GM04503 (cell line): ENCODE data around the gene ZNF536.
"Not testable (repeated sequence)": the region's sequence is repeated elsewhere in the genome, so short reads cannot be mapped to it uniquely, and the experiment has no call there.

Experiments used
- DNase-seq: peaks from one replicate; pipeline ENCODE4 v3.0.0-alpha.2; 2012; ENCODE audit warnings: low read depth

Gene ZNF536

DNA sequence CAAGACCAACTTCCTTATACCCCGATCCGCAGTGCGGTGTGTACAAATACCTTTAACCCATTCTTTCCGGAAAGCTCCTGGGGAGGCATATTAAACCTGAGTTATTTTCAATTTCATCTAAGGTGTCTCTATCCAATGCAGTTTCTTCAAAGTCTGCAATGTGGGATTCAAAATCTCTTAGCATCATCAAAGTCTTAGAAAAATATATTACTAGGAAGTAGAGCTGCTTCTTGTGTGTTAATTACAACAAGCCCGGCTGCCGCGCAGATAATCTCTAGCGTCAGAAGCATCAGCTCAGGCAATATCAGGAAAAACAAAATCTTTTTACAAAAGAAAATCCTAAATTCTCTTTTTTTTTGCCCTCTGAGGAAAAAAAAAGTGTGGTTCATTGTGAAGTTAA is 48.1 kb downstream of the ZNF536 start:
- no peak for DNase-seq

DNA sequence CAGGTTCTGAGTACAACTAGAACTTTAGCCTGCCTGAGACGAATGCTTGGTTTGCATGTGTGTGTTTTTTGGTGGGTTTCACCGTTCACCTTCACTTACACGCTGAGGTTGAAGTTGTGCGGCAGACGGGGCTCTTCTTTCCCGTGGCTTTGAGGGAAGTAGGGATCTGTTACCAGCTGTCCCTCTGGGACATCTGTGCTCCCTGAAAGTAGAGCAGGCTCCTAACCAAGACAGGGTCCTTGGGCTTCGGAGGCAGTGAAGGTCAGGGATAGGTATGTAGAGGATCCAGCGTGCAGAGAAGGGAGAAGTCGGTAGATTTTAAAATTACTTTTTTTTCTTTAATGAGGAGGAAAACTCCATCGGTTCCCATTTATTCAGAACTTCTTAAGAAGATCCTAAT is 48.7 kb downstream of the ZNF536 start:
- DNase-seq, result no peak

DNA sequence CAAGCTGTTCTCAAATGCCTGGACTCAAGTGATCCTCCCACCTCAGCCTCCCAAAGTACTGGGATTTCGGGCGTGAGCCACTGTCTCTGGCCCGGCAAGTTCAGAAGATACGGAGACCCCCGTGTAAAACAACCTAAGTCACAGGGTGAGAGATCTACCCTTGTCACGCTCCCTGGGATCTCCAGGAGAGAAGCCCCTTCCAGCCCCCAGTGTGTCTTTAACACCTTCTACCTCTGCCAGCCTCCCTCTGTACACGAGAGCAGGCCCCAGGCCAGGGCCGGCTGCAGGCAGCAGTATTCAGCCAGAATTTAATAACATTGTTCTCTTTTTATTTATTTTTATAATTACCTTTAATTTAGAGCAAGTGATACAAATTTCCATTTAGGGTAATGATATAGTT is 49.4 kb downstream of the ZNF536 start:
- DNase-seq, result no peak

- DNase-seq, result no peak
These were observed 51.3 kb downstream of the ZNF536 start for GRCh38 chr19:30423481-30423880.

DNA sequence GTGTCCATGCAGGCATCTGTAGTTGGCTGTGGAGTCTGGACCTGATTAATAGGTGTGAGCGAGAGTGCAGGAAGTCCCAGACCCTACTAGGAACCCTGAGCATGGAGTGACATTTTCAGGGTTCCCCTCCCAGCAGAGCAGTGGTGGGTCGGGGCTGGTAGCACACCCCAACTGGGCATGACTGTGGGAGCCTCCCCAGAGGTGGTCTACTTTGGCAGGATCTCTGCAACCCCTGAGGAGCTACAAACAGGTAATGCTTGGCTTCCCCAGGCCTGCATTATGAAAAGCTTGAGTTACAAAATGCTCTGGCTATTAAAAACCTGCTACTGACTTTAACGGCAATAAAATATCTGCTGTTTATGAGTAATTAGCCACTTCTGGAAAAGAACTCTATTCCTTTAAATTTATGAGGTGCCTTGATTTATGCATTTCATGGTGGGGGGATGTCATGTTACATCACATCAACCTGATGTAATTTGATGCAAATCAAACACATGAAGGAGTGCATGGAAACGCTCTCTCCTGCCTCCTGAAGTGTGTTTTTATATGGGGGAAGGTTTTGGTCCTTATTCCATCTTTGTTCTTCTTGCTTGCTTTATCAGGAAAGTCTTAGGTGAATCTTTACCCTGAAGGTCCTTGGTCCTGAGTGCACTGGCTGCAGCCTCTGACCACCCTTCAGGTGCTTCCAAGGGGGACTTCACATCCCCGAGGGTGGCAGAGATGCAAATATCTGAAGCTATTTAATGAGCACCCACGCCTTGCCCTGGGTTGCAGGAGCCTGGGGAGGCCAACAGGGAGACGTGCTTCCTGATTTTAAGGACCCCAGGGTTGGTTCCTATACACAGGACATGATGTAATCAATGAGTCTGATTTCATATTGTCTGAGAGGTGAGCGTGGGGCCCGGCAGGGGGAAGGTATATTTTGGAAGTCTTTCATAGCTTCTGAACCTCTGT is 54.0 kb downstream of the ZNF536 start:
- no peak for DNase-seq

DNA sequence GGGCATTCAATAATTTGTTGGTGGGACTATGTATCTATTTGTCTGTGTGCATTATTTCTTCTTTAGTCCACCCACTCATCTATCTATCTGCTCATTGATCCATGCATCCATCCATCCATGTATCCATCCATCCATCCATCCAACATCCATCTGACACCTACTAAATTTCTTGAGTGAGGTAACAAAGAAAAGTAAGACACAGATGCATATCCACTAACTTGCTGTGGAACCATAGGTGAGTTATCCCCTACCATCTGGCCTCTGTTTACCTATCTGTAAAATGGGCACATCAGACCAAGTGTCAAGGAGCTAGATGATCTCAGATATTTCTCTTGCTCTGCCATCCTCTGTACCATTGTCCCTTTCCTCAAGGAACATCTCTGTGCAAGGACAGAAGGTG is 54.7 kb downstream of the ZNF536 start:
- DNase-seq, result no peak

DNA sequence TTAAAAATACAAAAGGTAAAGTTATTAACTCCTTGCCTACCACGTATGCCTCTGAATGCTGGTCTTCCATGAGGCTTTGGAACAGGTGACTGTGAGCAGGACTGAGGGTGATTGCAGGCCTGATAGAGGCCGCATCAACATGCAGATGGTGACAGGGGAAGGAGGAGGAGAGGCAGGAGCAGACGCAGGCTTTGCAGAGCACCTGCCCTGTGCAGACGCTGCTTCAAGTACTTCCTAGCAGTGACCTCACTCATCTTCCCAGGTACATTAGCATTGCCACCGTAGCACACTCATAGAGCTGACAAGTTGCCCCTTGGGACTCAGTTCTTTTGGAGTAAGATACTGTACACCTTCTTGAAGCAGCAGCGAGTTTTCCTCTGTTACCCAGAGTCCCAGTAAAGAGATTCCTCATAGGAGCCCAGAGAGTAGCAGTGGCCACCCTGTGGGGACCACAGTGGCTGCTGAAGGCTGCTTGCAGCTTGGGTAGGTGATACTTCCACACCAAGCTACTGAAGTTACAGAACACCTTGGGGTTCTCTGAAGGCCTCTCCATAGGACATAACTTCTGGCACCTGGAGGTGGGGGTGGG is 56.0 kb downstream of the ZNF536 start:
- DNase-seq, result no peak

- DNase-seq, result no peak
These were observed 56.7 kb downstream of the ZNF536 start for GRCh38 chr19:30428844-30429243.

- DNase-seq, result no peak
These were observed 58.1 kb downstream of the ZNF536 start for GRCh38 chr19:30430206-30430734.

- no peak for DNase-seq
These were observed 59.4 kb downstream of the ZNF536 start for GRCh38 chr19:30431591-30431990.

GRCh38 chr19:30434797-30435594 is 62.8 kb downstream of the ZNF536 start:
- no peak for DNase-seq

GRCh38 chr19:30437869-30438268 is 65.7 kb downstream of the ZNF536 start:
- DNase-seq, result no peak

DNA sequence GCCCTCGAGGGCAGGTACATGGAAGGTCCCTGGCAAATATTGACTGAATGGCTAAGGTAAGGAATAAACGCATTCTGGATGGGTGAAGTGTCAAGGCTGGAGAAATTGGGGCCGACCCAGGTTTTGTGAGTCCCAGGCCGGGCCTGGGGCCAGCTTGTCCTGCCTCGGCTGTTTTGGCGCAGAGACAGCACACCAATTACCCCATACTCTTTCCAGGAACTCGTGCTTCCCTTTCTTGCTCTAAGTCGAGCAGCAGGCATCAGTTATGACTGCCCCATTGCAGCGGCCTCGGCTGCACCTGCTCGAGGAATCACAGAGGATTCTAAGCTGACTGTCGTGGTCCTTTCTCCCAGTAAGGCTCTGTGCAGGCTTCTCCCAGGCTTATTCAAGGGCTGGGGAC is 67.1 kb downstream of the ZNF536 start:
- DNase-seq, result no peak

GRCh38 chr19:30441011-30441410 is 68.8 kb downstream of the ZNF536 start:
- DNase-seq, result no peak

DNA sequence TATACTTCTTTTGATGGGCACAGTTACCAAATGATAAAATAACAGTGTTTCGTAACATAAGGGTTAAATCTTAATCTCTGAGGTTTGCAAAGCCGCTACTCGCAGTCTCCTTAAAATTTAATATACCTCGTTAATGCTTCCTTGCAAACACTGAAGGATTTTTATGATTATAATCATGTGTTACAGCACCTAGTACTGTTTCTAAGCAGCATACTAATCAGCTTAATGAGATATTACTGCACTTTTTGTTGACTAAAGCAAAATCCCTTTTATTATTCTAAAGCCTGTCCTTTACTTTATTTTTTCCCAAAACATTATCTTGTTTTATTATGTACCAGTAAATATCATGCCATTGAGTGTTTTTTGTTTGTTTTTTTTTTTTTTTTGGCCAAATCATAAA is 70.5 kb downstream of the ZNF536 start:
- no peak for DNase-seq

- DNase-seq, result no peak
These were observed 71.5 kb downstream of the ZNF536 start for GRCh38 chr19:30443531-30444252.

- DNase-seq, result no peak
These were observed 72.1 kb downstream of the ZNF536 start for GRCh38 chr19:30444253-30444671.

DNA sequence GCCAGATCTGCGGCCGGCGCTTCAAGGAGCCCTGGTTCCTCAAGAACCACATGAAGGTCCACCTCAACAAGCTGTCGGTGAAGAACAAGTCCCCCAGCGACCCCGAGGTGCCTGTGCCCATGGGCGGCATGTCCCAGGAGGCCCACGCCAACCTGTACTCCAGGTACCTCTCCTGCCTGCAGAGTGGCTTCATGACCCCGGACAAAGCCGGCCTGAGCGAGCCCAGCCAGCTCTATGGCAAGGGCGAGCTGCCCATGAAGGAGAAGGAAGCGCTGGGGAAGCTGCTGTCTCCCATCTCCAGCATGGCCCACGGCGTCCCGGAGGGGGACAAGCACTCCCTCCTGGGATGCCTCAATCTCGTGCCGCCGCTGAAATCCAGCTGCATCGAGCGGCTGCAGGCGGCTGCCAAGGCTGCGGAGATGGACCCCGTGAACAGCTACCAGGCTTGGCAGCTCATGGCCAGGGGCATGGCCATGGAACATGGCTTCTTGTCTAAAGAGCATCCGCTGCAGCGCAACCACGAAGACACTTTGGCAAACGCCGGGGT is 72.6 kb downstream of the ZNF536 start:
- DNase-seq, result no peak

DNA sequence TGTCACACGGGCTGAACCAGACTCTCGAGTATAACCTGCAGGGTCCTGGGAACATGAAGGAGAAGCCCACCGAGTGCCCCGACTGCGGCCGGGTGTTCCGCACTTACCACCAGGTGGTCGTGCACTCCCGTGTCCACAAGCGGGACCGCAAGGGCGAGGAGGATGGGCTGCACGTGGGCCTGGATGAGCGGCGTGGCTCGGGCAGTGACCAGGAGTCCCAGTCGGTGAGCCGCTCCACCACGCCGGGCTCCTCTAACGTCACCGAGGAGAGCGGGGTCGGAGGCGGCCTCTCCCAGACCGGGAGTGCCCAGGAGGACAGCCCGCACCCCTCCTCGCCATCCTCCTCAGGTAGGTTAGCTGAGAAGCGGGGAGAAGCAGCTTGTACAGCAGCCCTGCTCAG is 73.2 kb downstream of the ZNF536 start:
- no peak for DNase-seq

DNA sequence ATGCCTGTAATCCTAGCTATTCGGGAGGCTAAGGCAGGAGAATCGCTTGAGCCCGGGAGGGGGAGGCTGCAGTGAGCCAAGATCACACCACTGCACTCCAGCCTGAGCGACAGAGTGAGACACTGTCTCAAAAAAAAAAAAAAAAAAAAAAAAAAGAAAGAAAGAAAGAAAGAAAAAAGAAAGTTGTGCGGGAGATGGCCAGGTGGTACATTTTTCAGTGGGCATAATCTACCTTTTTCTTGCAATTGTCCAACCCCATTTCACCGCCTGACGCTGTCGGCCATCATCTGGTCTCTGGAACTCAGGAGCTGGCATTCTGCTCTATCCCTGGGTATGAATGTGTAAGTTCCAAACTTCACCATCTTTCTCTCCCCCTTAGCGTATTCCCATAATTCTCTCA is 73.9 kb downstream of the ZNF536 start:
- not testable (repeated sequence) for DNase-seq

- peak; percentile 55 for DNase-seq
These were observed 74.8 kb downstream of the ZNF536 start for GRCh38 chr19:30446850-30447552.
